AG04449 (cell line): ENCODE measurements around the gene MEI1.

Experiments used
- CTCF ChIA-PET: fragments of 350-600 bp; formaldehyde crosslinking; extraction: SDS; loops from one replicate; lab custom pipeline; 2021; ENCODE audit warnings: antibody characterized with exemption; lab: Yijun Ruan, JAX
- POLR2A ChIA-PET: fragments of 400-600, 350-600 bp; formaldehyde crosslinking; extraction: SDS; loops from one replicate; lab custom pipeline; 2020; ENCODE audit warnings: antibody characterized with exemption, inconsistent platforms; lab: Yijun Ruan, JAX
- DNase-seq: peaks from one replicate; pipeline ENCODE4 v3.0.0-alpha.2; 2010; ENCODE audit warnings: low read depth, low spot score
- H3K4me3 ChIP-seq: 2 replicates; pipeline ENCODE4 v1.5.1; 2011; ENCODE audit warnings: low read depth, mild to moderate bottlenecking, control low read depth, low read length
- CTCF ChIP-seq: IDR thresholded peaks from one replicate; pipeline ENCODE4 v1.5.1; 2011; ENCODE audit warnings: mild to moderate bottlenecking, moderate library complexity, low read length, control low read depth, inconsistent platforms; ENCODE audit not compliant: insufficient read depth; ENCODE audit errors: missing control alignments

MEI1 gene

GRCh38 chr22:41798736-41799135 lies 99.4 kb downstream of the MEI1 start:
- CTCF ChIA-PET: interaction anchor here (0.6 to 3.2 kb wide), 4 partner anchors 21 to 142 kb away, joined by 3 to 30 read pairs (median 3); partner anchors contain the start of gene MEI1
- POLR2A ChIA-PET: no interaction called here

GRCh38 chr22:41799486-41800347 lies 100.4 kb downstream of the MEI1 start:
- H3K4me3 ChIP-seq: peak overlapping the region; percentile 99
- no peak for TF ChIP-seq CTCF
- CTCF ChIA-PET: interaction anchor here (0.7 to 3.2 kb wide), 11 partner anchors 11 to 145 kb away, joined by 3 to 30 read pairs (median 4); partner anchors contain the start of gene MEI1
- POLR2A ChIA-PET: interaction anchor here (0.9 to 1.2 kb wide), 2 partner anchors 33 to 36 kb away, joined by 3 to 5 read pairs; partner anchors contain the start of gene SREBF2
- DNase-seq: no peak

More at GRCh38 chr22:41798736-41799135, 99.4 kb downstream of the MEI1 start:
- H3K4me3 ChIP-seq: no peak overlapping the region
- DNase-seq: no peak
- TF ChIP-seq CTCF: no peak

- peak within 1 kb of the TSS; percentile 99 for H3K4me3 ChIP-seq
- CTCF ChIA-PET: interaction anchor here (0.7 to 3.2 kb wide), 11 partner anchors 10 to 144 kb away, joined by 3 to 30 read pairs (median 4); partner anchors contain the start of gene MEI1
- POLR2A ChIA-PET: interaction anchor here (0.5 to 1.2 kb wide), 3 partner anchors 32 to 54 kb away, joined by 3 to 5 read pairs (median 3); partner anchors contain the start of gene SREBF2
- no peak for TF ChIP-seq CTCF
- no peak for DNase-seq
Observed at GRCh38 chr22:41800348-41801146, 101.2 kb downstream of the MEI1 start, which contains the start of gene CCDC134. Gene CCDC134 (plus strand): TSS chr22:41800679. CDS start chr22:41808891, 8,212 bp downstream.

- POLR2A ChIA-PET: interaction anchor here (0.5 to 1.2 kb wide), 2 partner anchors 31 to 54 kb away, joined by 3 to 5 read pairs; partner anchors contain the start of gene SREBF2
- no peak for DNase-seq
- CTCF ChIA-PET: interaction anchor here (0.8 to 3.2 kb wide), 6 partner anchors 14 to 140 kb away, joined by 3 to 30 read pairs (median 6); partner anchors contain the start of gene MEI1
- H3K4me3 ChIP-seq: peak overlapping the region; percentile 99
- TF ChIP-seq CTCF: no peak
Observed at GRCh38 chr22:41801147-41801819, 102.0 kb downstream of the MEI1 start.

- ChIA-PET POLR2A (no interaction called here), CTCF (interaction anchor here (2.3 to 3.2 kb wide), 2 partner anchors 55 to 104 kb away, joined by 15 to 30 read pairs; partner anchors contain the start of gene MEI1)
- peak overlapping the region; percentile 9; the same call in 1 of the 2 replicates for H3K4me3 ChIP-seq
- no peak for TF ChIP-seq CTCF
- no peak for DNase-seq
Observed at GRCh38 chr22:41801886-41802285, 102.6 kb downstream of the MEI1 start.
